Mesothelial cell of epicardium (in vitro differentiated cells): Measurements from ENCODE around the gene SLC25A23. TPM values are rescaled to one million over a fixed set of nuclear protein-coding genes. Genes with fewer than 3 reads are reported as not detected.

Experiments
- DNase-seq, 2 experiments: peaks; one replicate each; pipeline ENCODE4 v3.0.0; 2021; ENCODE audit warnings: low spot score in 2 of 2; ENCODE audit not compliant: unreplicated experiment in 2 of 2
- H3K27ac Mint-ChIP-seq: 2 replicates; pipeline ENCODE4 v1.8.0; 2021; ENCODE audit warnings: mixed read lengths
- H3K27me3 Mint-ChIP-seq: 2 replicates; pipeline ENCODE4 v1.8.0; 2021; ENCODE audit warnings: low read depth, mixed read lengths
- H3K36me3 Mint-ChIP-seq: 2 replicates; pipeline ENCODE4 v1.8.0; 2021; ENCODE audit warnings: mixed read lengths
- H3K4me1 Mint-ChIP-seq: 2 replicates; pipeline ENCODE4 v1.8.0; 2021; ENCODE audit warnings: mixed read lengths
- H3K4me3 Mint-ChIP-seq: 2 replicates; pipeline ENCODE4 v1.8.0; 2021; ENCODE audit warnings: mild to moderate bottlenecking, moderate library complexity, mixed read lengths
- H3K9me3 Mint-ChIP-seq: 2 replicates; pipeline ENCODE4 v1.8.0; 2021; ENCODE audit warnings: mixed read lengths
- CTCF ChIP-seq: fragments of 200-600 bp; sonication (generic); IDR thresholded peaks from one replicate; pipeline ENCODE4 v1.5.0; 2021; ENCODE audit warnings: antibody characterized with exemption; ENCODE audit not compliant: unreplicated experiment
- total RNA-seq: library from RNA; stranded (reverse); gene quantifications from 3 replicates; pipeline ENCODE4 v1.2.1, GENCODE V29; 2021

The SLC25A23 gene
- total RNA-seq, 1 donor from 2014 or later = 67.5 TPM

- Mint-ChIP-seq H3K27ac (no peak overlapping the region), H3K27me3 (no peaks in the 10 kb centered on the region), H3K36me3 (peaks cover 47% of the 10 kb centered on the region), H3K4me1 (no peaks in the 10 kb centered on the region), H3K9me3 (peaks cover 12% of the 10 kb centered on the region), H3K4me3 (no peak overlapping the region)
- TF ChIP-seq CTCF = no peak
- no peak for DNase-seq
These were observed 11.5 kb downstream of the SLC25A23 start for GRCh38 chr19:6448045-6448444.

- H3K9me3 Mint-ChIP-seq = peaks cover 8% of the 10 kb centered on the region
- no peak for DNase-seq
- no peak overlapping the region for H3K4me3 Mint-ChIP-seq
- no peak overlapping the region for H3K27ac Mint-ChIP-seq
- TF ChIP-seq CTCF = no peak
- no peaks in the 10 kb centered on the region for H3K27me3 Mint-ChIP-seq
- H3K36me3 Mint-ChIP-seq = peaks cover 35% of the 10 kb centered on the region
- no peaks in the 10 kb centered on the region for H3K4me1 Mint-ChIP-seq
These were observed 13.1 kb downstream of the SLC25A23 start for GRCh38 chr19:6446452-6446851.

GRCh38 chr19:6443986-6444385 is 15.6 kb downstream of the SLC25A23 start:
- TF ChIP-seq CTCF = no peak
- Mint-ChIP-seq H3K27me3 (no peaks in the 10 kb centered on the region), H3K36me3 (peaks cover 33% of the 10 kb centered on the region), H3K27ac (no peak overlapping the region), H3K4me3 (no peak overlapping the region), H3K4me1 (no peaks in the 10 kb centered on the region), H3K9me3 (peaks cover 8% of the 10 kb centered on the region)
- DNase-seq = no peak

- Mint-ChIP-seq H3K27ac (no peak overlapping the region), H3K36me3 (peaks cover 33% of the 10 kb centered on the region), H3K9me3 (peaks cover 8% of the 10 kb centered on the region), H3K4me1 (no peaks in the 10 kb centered on the region), H3K27me3 (no peaks in the 10 kb centered on the region), H3K4me3 (no peak overlapping the region)
- TF ChIP-seq CTCF = no peak
- DNase-seq = no peak
These were observed 17.4 kb downstream of the SLC25A23 start for GRCh38 chr19:6442087-6442688.

GRCh38 chr19:6440905-6441304 is 18.7 kb downstream of the SLC25A23 start:
- H3K4me1 Mint-ChIP-seq = no peaks in the 10 kb centered on the region
- no peaks in the 10 kb centered on the region for H3K27me3 Mint-ChIP-seq
- H3K27ac Mint-ChIP-seq = no peak overlapping the region
- H3K36me3 Mint-ChIP-seq = peaks cover 22% of the 10 kb centered on the region
- TF ChIP-seq CTCF = no peak
- H3K4me3 Mint-ChIP-seq = no peak overlapping the region
- peaks cover 4% of the 10 kb centered on the region for H3K9me3 Mint-ChIP-seq
- no peak for DNase-seq

- Mint-ChIP-seq H3K4me3 (no peak overlapping the region), H3K9me3 (no peaks in the 10 kb centered on the region), H3K36me3 (peaks cover 14% of the 10 kb centered on the region), H3K27ac (no peak overlapping the region), H3K4me1 (no peaks in the 10 kb centered on the region), H3K27me3 (no peaks in the 10 kb centered on the region)
- no peak for TF ChIP-seq CTCF
- DNase-seq = no peak
These were observed 19.8 kb downstream of the SLC25A23 start for GRCh38 chr19:6439743-6440142.
